ENCODE measurements around the gene GRIA4.

GRIA4 gene

GRCh38 chr11:105611572-105612441 is 1.9 kb downstream of the GRIA4 start:
- TF ChIP-seq GATA1 (IDR thresholded peaks at IDR 0.05; ENCODE audit: low read depth, low read length) = no peak
- TF ChIP-seq POLR2A (IDR thresholded peaks at IDR 0.05; ENCODE audit: low read length) = no peak
- DNase-seq = no peak

GRCh38 chr11:105612771-105613170 is 2.9 kb downstream of the GRIA4 start:
- TF ChIP-seq POLR2A (IDR thresholded peaks at IDR 0.05; ENCODE audit: low read length) (no peak), GATA1 (IDR thresholded peaks at IDR 0.05; ENCODE audit: low read depth, low read length) (no peak)

GRCh38 chr11:105613183-105613582 is 3.3 kb downstream of the GRIA4 start:
- TF ChIP-seq GATA1 (IDR thresholded peaks at IDR 0.05; ENCODE audit: low read depth, low read length) (no peak), POLR2A (IDR thresholded peaks at IDR 0.05; ENCODE audit: low read length) (no peak)
- DNase-seq = no peak

More at GRCh38 chr11:105612771-105613170, 2.9 kb downstream of the GRIA4 start:
- no peak for DNase-seq

- DNase-seq = no peak
- TF ChIP-seq POLR2A (IDR thresholded peaks at IDR 0.05; ENCODE audit: low read length) (no peak), GATA1 (IDR thresholded peaks at IDR 0.05; ENCODE audit: low read depth, low read length) (no peak)
These were observed 8.6 kb downstream of the GRIA4 start for GRCh38 chr11:105618343-105618955.

GRCh38 chr11:105619556-105619955 is 9.7 kb downstream of the GRIA4 start:
- no peak for TF ChIP-seq GATA1 (IDR thresholded peaks at IDR 0.05; ENCODE audit: low read depth, low read length)
- TF ChIP-seq POLR2A (IDR thresholded peaks at IDR 0.05; ENCODE audit: low read length) = no peak
- DNase-seq = no peak

GRCh38 chr11:105622016-105622415 is 12.1 kb downstream of the GRIA4 start:
- TF ChIP-seq POLR2A (IDR thresholded peaks at IDR 0.05; ENCODE audit: low read length) (no peak), GATA1 (IDR thresholded peaks at IDR 0.05; ENCODE audit: low read depth, low read length) (no peak)
- DNase-seq = no peak

GRCh38 chr11:105632316-105632715 is 22.4 kb downstream of the GRIA4 start:
- TF ChIP-seq GATA1 (IDR thresholded peaks at IDR 0.05; ENCODE audit: low read depth, low read length) (no peak), POLR2A (IDR thresholded peaks at IDR 0.05; ENCODE audit: low read length) (no peak)
- no peak for DNase-seq

- no peak for TF ChIP-seq GATA1 (IDR thresholded peaks at IDR 0.05; ENCODE audit: low read depth, low read length)
- no peak for TF ChIP-seq POLR2A (IDR thresholded peaks at IDR 0.05; ENCODE audit: low read length)
- DNase-seq = no peak
These were observed 25.6 kb downstream of the GRIA4 start for GRCh38 chr11:105635466-105635865.

- no peak for TF ChIP-seq POLR2A (IDR thresholded peaks at IDR 0.05; ENCODE audit: low read length)
- TF ChIP-seq GATA1 (IDR thresholded peaks at IDR 0.05; ENCODE audit: low read depth, low read length) = no peak
- DNase-seq = no peak
These were observed 26.6 kb downstream of the GRIA4 start for GRCh38 chr11:105636496-105636895.

- no peak for DNase-seq
- TF ChIP-seq GATA1 (IDR thresholded peaks at IDR 0.05; ENCODE audit: low read depth, low read length) = no peak
- TF ChIP-seq POLR2A (IDR thresholded peaks at IDR 0.05; ENCODE audit: low read length) = no peak
These were observed 29.7 kb downstream of the GRIA4 start for GRCh38 chr11:105639527-105639926.

GRCh38 chr11:105641433-105641832 is 31.6 kb downstream of the GRIA4 start:
- TF ChIP-seq GATA1 (IDR thresholded peaks at IDR 0.05; ENCODE audit: low read depth, low read length) (no peak), POLR2A (IDR thresholded peaks at IDR 0.05; ENCODE audit: low read length) (no peak)
- DNase-seq = no peak

- TF ChIP-seq GATA1 (IDR thresholded peaks at IDR 0.05; ENCODE audit: low read depth, low read length) (no peak), POLR2A (IDR thresholded peaks at IDR 0.05; ENCODE audit: low read length) (no peak)
- DNase-seq = no peak
These were observed 33.0 kb downstream of the GRIA4 start for GRCh38 chr11:105642870-105643269.

GRCh38 chr11:105644839-105645573 is 35.1 kb downstream of the GRIA4 start:
- no peak for DNase-seq
- no peak for TF ChIP-seq POLR2A (IDR thresholded peaks at IDR 0.05; ENCODE audit: low read length)
- no peak for TF ChIP-seq GATA1 (IDR thresholded peaks at IDR 0.05; ENCODE audit: low read depth, low read length)

- no peak for TF ChIP-seq POLR2A (IDR thresholded peaks at IDR 0.05; ENCODE audit: low read length)
- TF ChIP-seq GATA1 (IDR thresholded peaks at IDR 0.05; ENCODE audit: low read depth, low read length) = no peak
- no peak for DNase-seq
These were observed 37.9 kb downstream of the GRIA4 start for GRCh38 chr11:105647780-105648179.

All from erythroblast (primary cell).